K562 (cell line): ENCODE data around the gene EFCAB12. TPM values are rescaled to one million over a fixed set of nuclear protein-coding genes. Genes with fewer than 3 reads are reported as not detected.
A peak's percentile ranks its signal among the peaks of the same experiment; 100 is the strongest.

ENCODE experiments used
- ATAC-seq: fragments of 200-7000 bp; cut with Tn5 transposase; 3 replicates; pipeline ENCODE4 v1.9.1; 2020; ENCODE audit warnings: moderate library complexity
- BruUV-seq: library from RNA; stranded (reverse); fragments of 400-500 nt; replicated peaks from 2 replicates; lab custom pipeline; 2021; lab: Mats Ljungman, UMichigan
- CTCF ChIA-PET: fragments of 300-600 bp; formaldehyde crosslinking; extraction: SDS; loops from one replicate; lab custom pipeline; 2021; ENCODE audit warnings: low intra/inter-chr PET ratio; lab: Yijun Ruan, JAX
- POLR2A ChIA-PET: fragments of 300-600, 350-650 bp; sonication (Branson Sonifier 250); formaldehyde crosslinking; extraction: SDS; loops from one replicate; lab custom pipeline; 2021; ENCODE audit warnings: antibody characterized with exemption, inconsistent platforms; lab: Yijun Ruan, JAX
- DNase-seq, 4 experiments: peaks; one replicate each; pipeline versions ENCODE4 v3.0.0 to v3.0.0-alpha.2; 2011 to 2018; ENCODE audit warnings: low spot score in 3 of 4, mixed read lengths in 3 of 4; ENCODE audit errors: extremely low read depth in 1 of 4
- FAIRE-seq: peaks from 2 replicates; lab custom pipeline; 2011; peaks lifted over from hg19 to GRCh38; lab: Jason Lieb, UNC
- H2AFZ ChIP-seq: 2 replicates; pipeline ENCODE4 v1.6.0; 2011; ENCODE audit warnings: low read depth, low read length, control low read depth, inconsistent platforms
- H3K27ac ChIP-seq: fragments of 200-600 bp; 3 replicates; pipeline ENCODE4 v1.8.0; 2011; ENCODE audit warnings: low read depth, mild to moderate bottlenecking, control low read depth, inconsistent platforms, low read length, moderate library complexity, mixed read lengths; ENCODE audit errors: extremely low read depth
- H3K27me3 ChIP-seq, 2 experiments: fragments of 300-600 bp in 1 of 2; 2 replicates in 1 of 2; 3 replicates in 1 of 2; pipeline versions ENCODE4 v1.6.0 to v1.8.0; 2011; ENCODE audit warnings: inconsistent platforms in 2 of 2, low read length in 2 of 2, mild to moderate bottlenecking in 1 of 2, mixed read lengths in 1 of 2, moderate library complexity in 1 of 2; ENCODE audit not compliant: control insufficient read depth in 2 of 2, insufficient read depth in 2 of 2
- H3K36me3 ChIP-seq: fragments of 300-600 bp; 3 replicates; pipeline ENCODE4 v1.8.0; 2011; ENCODE audit warnings: mild to moderate bottlenecking, low read length, inconsistent platforms; ENCODE audit not compliant: control insufficient read depth, insufficient read depth
- H3K4me1 ChIP-seq, 2 experiments: fragments of 200-600 bp in 1 of 2; replicated peaks in 1 of 2; 2 replicates in 1 of 2; 3 replicates in 1 of 2; pipeline versions ENCODE4 v1.5.1 to v1.8.0; 2011; ENCODE audit warnings: inconsistent platforms in 2 of 2, low read length in 2 of 2, mild to moderate bottlenecking in 1 of 2, mixed read lengths in 1 of 2, moderate library complexity in 1 of 2; ENCODE audit not compliant: control insufficient read depth in 2 of 2, insufficient read depth in 2 of 2
- H3K4me2 ChIP-seq: 2 replicates; pipeline ENCODE4 v1.6.1; 2011; ENCODE audit warnings: low read length, control low read depth, inconsistent platforms, mixed read lengths; ENCODE audit not compliant: insufficient read depth
- H3K4me3 ChIP-seq: fragments of 200-600 bp; sonication (generic), shearing (Covaris generic); 2 replicates; pipeline ENCODE4 v1.5.1; 2016; ENCODE audit warnings: control low read depth, inconsistent platforms
- H3K79me2 ChIP-seq: fragments of 200-600 bp; 3 replicates; pipeline ENCODE4 v1.8.0; 2011; ENCODE audit warnings: low read length, inconsistent platforms; ENCODE audit not compliant: control insufficient read depth, insufficient read depth
- H3K9ac ChIP-seq, 2 experiments: 2 replicates each; pipeline versions ENCODE4 v1.6.0 to v1.6.1; 2011; ENCODE audit warnings: low read depth in 2 of 2, low read length in 2 of 2, control low read depth in 1 of 2, inconsistent platforms in 1 of 2, mild to moderate bottlenecking in 1 of 2, mixed read lengths in 1 of 2; ENCODE audit not compliant: insufficient read depth in 1 of 2
- H3K9me1 ChIP-seq: one replicate; pipeline ENCODE4 v1.6.0; 2011; ENCODE audit warnings: inconsistent platforms, mild to moderate bottlenecking, low read length, moderate library complexity; ENCODE audit not compliant: control insufficient read depth, insufficient read depth
- H3K9me3 ChIP-seq: replicated peaks from 2 replicates; pipeline ENCODE4 v1.5.1; 2011; ENCODE audit warnings: low read depth, low read length, inconsistent platforms; ENCODE audit not compliant: control insufficient read depth, insufficient read depth
- H4K20me1 ChIP-seq: replicated peaks from 2 replicates; pipeline ENCODE4 v1.6.1; 2011; ENCODE audit warnings: low read length, inconsistent platforms, mixed read lengths; ENCODE audit not compliant: control insufficient read depth, insufficient read depth
- CXXC5 ChIP-seq: fragments of 250-450 bp; sonication (Bioruptor Pico); IDR thresholded peaks from 2 replicates; pipeline ENCODE4 v1.8.0; 2022; ENCODE audit warnings: inconsistent platforms, mild to moderate bottlenecking, moderate library complexity
- FOXK1 ChIP-seq: sonication (generic); formaldehyde crosslinking; IDR thresholded peaks from 2 replicates; pipeline ENCODE4 v1.8.0; 2022; ENCODE audit warnings: missing genetic modification reagents, mild to moderate bottlenecking, borderline replicate concordance
- MLX ChIP-seq, 2 experiments: fragments of 450-650 bp in 1 of 2; sonication (generic) in 1 of 2; formaldehyde crosslinking; conservative IDR thresholded peaks; 2 replicates each; pipeline versions ENCODE4 v1.4.0 to v1.8.1; 2020 to 2022; ENCODE audit warnings: mild to moderate bottlenecking in 1 of 2, missing genetic modification reagents in 1 of 2
- SPI1 ChIP-seq: IDR thresholded peaks from 2 replicates; pipeline ENCODE4 v1.6.1; 2011; ENCODE audit warnings: low read depth, low read length, control low read depth, borderline replicate concordance
- ZKSCAN8 ChIP-seq: fragments of 200-800 bp; sonication (Bioruptor generic); IDR thresholded peaks from 2 replicates; pipeline ENCODE4 v1.6.1; 2016; ENCODE audit warnings: missing genetic modification characterization, missing compliant biosample characterization
- WGBS: fragments of 100-300 bp; shearing (Covaris generic); methylation state at CpG from one replicate; pipeline ENCODE4 v1.1.6; 2016; ENCODE audit warnings: low coverage, mixed read lengths; ENCODE audit not compliant: insufficient coverage; ENCODE audit errors: missing lambda C conversion rate; 5-methylcytosine and 5-hydroxymethylcytosine counted together
- in situ Hi-C: fragments of 300-500 bp; cut with MboI; formaldehyde crosslinking; loops from 4 replicates; pipeline ENCODE4 v1.15.0; 2018; ENCODE audit warnings: inconsistent platforms, mixed read lengths
- intact Hi-C: fragments of 100-400 bp; cut with micrococcal nuclease; formaldehyde crosslinking; loops from 2 replicates; pipeline ENCODE4 v1.14.2; 2022
- polyA plus RNA-seq, 8 experiments: library from polyadenylated mRNA; depleted of rRNA in 4 of 8; stranded (reverse) in 5 of 8; unstranded in 3 of 8; fragments of >200 nt; fragmentation: Nextera tagmentation in 2 of 8; fragmentation: Illumina TruSeq in 1 of 8; extraction: Ambion mirVana in 2 of 8; extraction: Trizol in 1 of 8; gene quantifications; 2 replicates each; pipeline versions ENCODE4 v1.2.1 to v1.2.3, GENCODE V29; 2011 to 2014; ENCODE audit warnings: inconsistent platforms in 1 of 8, missing spikeins in 1 of 8
- total RNA-seq, 7 experiments: library from RNA; depleted of rRNA in 6 of 7; stranded (reverse); fragments of >200 nt in 6 of 7; fragmentation: Illumina TruSeq in 2 of 7; extraction: Trizol in 2 of 7; gene quantifications; 2 replicates each; pipeline versions ENCODE4 v1.2.1 to v1.2.3, GENCODE V29; 2011 to 2021; ENCODE audit warnings: low replicate concordance in 1 of 7

Gene EFCAB12
- total and polyA plus RNA-seq, 9 of the 15 experiments (the other 6 are each of a cell fraction or from before 2014, with no cell fraction given), result 0.08 to 0.95 (median 0.56) TPM; not detected in 1

- in situ Hi-C loops, result no loop called here
- POLR2A ChIA-PET, result no interaction called here
- Histone ChIP-seq H3K27ac (no peak overlapping the region), H3K9me3 (no peaks in the 10 kb centered on the region), H3K27me3 (no peaks in the 10 kb centered on the region), H3K79me2 (no peaks in the 10 kb centered on the region), H3K4me3 (no peak overlapping the region), H3K4me1 (peaks cover 0 to 9% of the 10 kb centered on the region in 2 experiments; a peak in 2 of 5 replicates)
- no peak for TF ChIP-seq FOXK1
- no peak for TF ChIP-seq ZKSCAN8 (CRISPR knock-in tag)
- TF ChIP-seq MLX (CRISPR knock-in tag; conservative IDR thresholded peaks at IDR 0.05), result no peak
- TF ChIP-seq CXXC5 (CRISPR knock-in tag), result no peak
- TF ChIP-seq SPI1, result peak; percentile 25; the same call in 1 of the 2 replicates
- TF ChIP-seq, all 486 proteins: peak for 1
- no peaks in the 10 kb centered on the region for H3K36me3 ChIP-seq
- ATAC-seq (no peak; the same call in 2 of the 3 replicates), FAIRE-seq (no peak), DNase-seq (no peak)
- intact Hi-C loops, result no loop called here
- no peak overlapping the region for H3K9ac ChIP-seq
- H2AFZ ChIP-seq, result no peak overlapping the region
- BruUV-seq, result no TSS peak
- H4K20me1 ChIP-seq, result no peaks in the 10 kb centered on the region
- no peaks in the 10 kb centered on the region for H3K9me1 ChIP-seq
- 10% methylated on average over 11 of the region's 14 CpGs for WGBS
- no peak overlapping the region for H3K4me2 ChIP-seq
- CTCF ChIA-PET, result no interaction called here
These were observed 75.5 kb downstream of the EFCAB12 start for GRCh38 chr3:129352650-129353588.
